K562 (cell line): ENCODE results near the gene CTPS2. TPM values are rescaled to one million over a fixed set of nuclear protein-coding genes. Genes with fewer than 3 reads are reported as not detected.

Experiments
- EZH2 ChIP-seq: IDR thresholded peaks from 2 replicates; pipeline ENCODE4 v1.6.1; 2012; ENCODE audit warnings: low read depth, mild to moderate bottlenecking, inconsistent platforms, low read length, borderline replicate concordance
- FOXP1 ChIP-seq: sonication (generic); formaldehyde crosslinking; IDR thresholded peaks from 2 replicates; pipeline ENCODE4 v1.8.0; 2022; ENCODE audit warnings: mild to moderate bottlenecking, missing genetic modification reagents
- JUND ChIP-seq, 2 experiments: IDR thresholded peaks; 2 replicates in 1 of 2; 3 replicates in 1 of 2; pipeline ENCODE4 v1.6.1; 2011; ENCODE audit warnings: borderline replicate concordance in 2 of 2, low read depth in 2 of 2, low read length in 2 of 2, improper control_type of control experiment in 1 of 2, missing biosample characterization in 1 of 2, missing genetic modification characterization in 1 of 2, missing genetic modification reagents in 1 of 2
- KAT7 ChIP-seq: sonication (generic); formaldehyde crosslinking; IDR thresholded peaks from 2 replicates; pipeline ENCODE4 v1.8.0; 2022; ENCODE audit warnings: missing genetic modification reagents, mild to moderate bottlenecking, borderline replicate concordance
- NFATC3 ChIP-seq: fragments of 450-650 bp; IDR thresholded peaks from 2 replicates; pipeline ENCODE4 v1.6.1; 2017; ENCODE audit warnings: mild to moderate bottlenecking
- SMAD3 ChIP-seq: fragments of 450-650 bp; formaldehyde crosslinking; conservative IDR thresholded peaks from 2 replicates; pipeline ENCODE4 v1.4.0; 2020; ENCODE audit warnings: mild to moderate bottlenecking
- TAF7 ChIP-seq: fragments of 450-650 bp; IDR thresholded peaks from 2 replicates; pipeline ENCODE4 v1.6.1; 2016; ENCODE audit warnings: missing genetic modification characterization, missing compliant biosample characterization
- VEZF1 ChIP-seq: fragments of 200-800 bp; sonication (Bioruptor generic); IDR thresholded peaks from 2 replicates; pipeline ENCODE4 v1.6.1; 2017; ENCODE audit warnings: missing genetic modification characterization, missing compliant biosample characterization
- ZNF274 ChIP-seq: IDR thresholded peaks from 2 replicates; pipeline ENCODE4 v1.6.1; 2011; ENCODE audit warnings: low read depth, mild to moderate bottlenecking, low read length, moderate library complexity, borderline replicate concordance
- ZNF644 ChIP-seq: fragments of 200-800 bp; sonication (Bioruptor generic); IDR thresholded peaks from 2 replicates; pipeline ENCODE4 v1.6.1; 2016; ENCODE audit warnings: low read depth, missing genetic modification characterization, missing compliant biosample characterization
- ZNF668 ChIP-seq: fragments of 250-450 bp; sonication (Bioruptor Pico); IDR thresholded peaks from 2 replicates; pipeline ENCODE4 v1.8.0; 2022; ENCODE audit warnings: mild to moderate bottlenecking, inconsistent platforms
- polyA plus RNA-seq, 8 experiments: library from polyadenylated mRNA; depleted of rRNA in 4 of 8; stranded (reverse) in 5 of 8; unstranded in 3 of 8; fragments of >200 nt; fragmentation: Nextera tagmentation in 2 of 8; fragmentation: Illumina TruSeq in 1 of 8; extraction: Ambion mirVana in 2 of 8; extraction: Trizol in 1 of 8; gene quantifications; 2 replicates each; pipeline versions ENCODE4 v1.2.1 to v1.2.3, GENCODE V29; 2011 to 2014; ENCODE audit warnings: inconsistent platforms in 1 of 8, missing spikeins in 1 of 8
- total RNA-seq, 7 experiments: library from RNA; depleted of rRNA in 6 of 7; stranded (reverse); fragments of >200 nt in 6 of 7; fragmentation: Illumina TruSeq in 2 of 7; extraction: Trizol in 2 of 7; gene quantifications; 2 replicates each; pipeline versions ENCODE4 v1.2.1 to v1.2.3, GENCODE V29; 2011 to 2021; ENCODE audit warnings: low replicate concordance in 1 of 7
- TF ChIP-seq, protein P1 (sequence below), 2 experiments: IDR thresholded peaks; 2 replicates each; pipeline ENCODE4 v1.6.1; 2012; ENCODE audit warnings: improper control_type of control experiment in 2 of 2, low read depth in 2 of 2, low read length in 2 of 2, borderline replicate concordance in 1 of 2
- TF ChIP-seq, protein P2 (sequence below): fragments of 450-650 bp; formaldehyde crosslinking; IDR thresholded peaks from 2 replicates; pipeline ENCODE4 v1.4.0; 2022; ENCODE audit warnings: missing genetic modification characterization
- TF ChIP-seq, protein P3 (sequence below), 2 experiments: fragments of 450-650 bp in 1 of 2; sonication (generic) in 1 of 2; formaldehyde crosslinking in 1 of 2; IDR thresholded peaks in 1 of 2; conservative IDR thresholded peaks in 1 of 2; 2 replicates each; pipeline versions ENCODE4 v1.6.1 to v1.8.1; 2016 to 2023; ENCODE audit warnings: mild to moderate bottlenecking in 2 of 2, moderate library complexity in 2 of 2, inconsistent platforms in 1 of 2, missing genetic modification reagents in 1 of 2
- TF ChIP-seq, protein P4 (sequence below): fragments of 450-650 bp; IDR thresholded peaks from 2 replicates; pipeline ENCODE4 v1.6.1; 2018; ENCODE audit not compliant: partially characterized antibody

The CTPS2 gene
- total and polyA plus RNA-seq, 9 of the 15 experiments (the other 6 are each of a cell fraction or from before 2014, with no cell fraction given) = 5.4 to 19.5 (median 14.1) TPM

DNA sequence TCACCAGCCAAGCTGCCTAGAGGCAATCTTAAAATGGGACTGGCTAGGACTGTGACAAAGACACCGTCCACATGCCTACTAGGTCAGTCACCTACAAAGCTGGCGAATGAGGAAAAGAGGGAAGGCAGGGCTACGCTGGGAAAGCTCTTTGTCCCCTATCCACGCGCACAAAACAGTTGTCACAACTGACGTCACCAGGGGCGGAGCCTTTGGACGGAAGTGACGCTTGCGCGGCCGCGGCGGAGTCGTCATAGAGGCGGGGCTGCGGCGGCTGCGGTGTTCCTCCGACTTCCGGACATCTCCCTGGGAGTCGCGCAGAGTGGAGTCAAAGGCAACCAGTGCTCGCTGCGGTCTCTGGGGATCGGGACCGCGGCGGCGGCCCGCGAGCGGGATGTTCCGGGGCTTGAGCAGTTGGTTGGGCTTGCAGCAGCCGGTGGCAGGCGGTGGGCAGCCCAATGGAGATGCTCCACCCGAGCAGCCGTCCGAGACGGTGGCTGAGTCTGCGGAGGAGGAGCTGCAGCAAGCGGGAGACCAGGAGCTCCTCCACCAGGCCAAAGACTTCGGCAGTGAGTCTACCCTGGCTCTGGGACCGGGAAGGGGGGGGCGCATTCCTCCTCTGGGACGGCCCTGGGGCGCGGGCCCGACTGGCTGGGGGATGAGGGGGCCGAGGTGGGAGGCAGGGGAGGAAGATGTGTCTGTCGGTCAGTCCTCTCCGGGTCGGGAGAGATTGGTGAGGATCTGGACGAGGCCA, 7.0 kb upstream of the CTPS2 start, which contains the start of gene SYAP1 (continued):
- TF ChIP-seq, protein P1, sequence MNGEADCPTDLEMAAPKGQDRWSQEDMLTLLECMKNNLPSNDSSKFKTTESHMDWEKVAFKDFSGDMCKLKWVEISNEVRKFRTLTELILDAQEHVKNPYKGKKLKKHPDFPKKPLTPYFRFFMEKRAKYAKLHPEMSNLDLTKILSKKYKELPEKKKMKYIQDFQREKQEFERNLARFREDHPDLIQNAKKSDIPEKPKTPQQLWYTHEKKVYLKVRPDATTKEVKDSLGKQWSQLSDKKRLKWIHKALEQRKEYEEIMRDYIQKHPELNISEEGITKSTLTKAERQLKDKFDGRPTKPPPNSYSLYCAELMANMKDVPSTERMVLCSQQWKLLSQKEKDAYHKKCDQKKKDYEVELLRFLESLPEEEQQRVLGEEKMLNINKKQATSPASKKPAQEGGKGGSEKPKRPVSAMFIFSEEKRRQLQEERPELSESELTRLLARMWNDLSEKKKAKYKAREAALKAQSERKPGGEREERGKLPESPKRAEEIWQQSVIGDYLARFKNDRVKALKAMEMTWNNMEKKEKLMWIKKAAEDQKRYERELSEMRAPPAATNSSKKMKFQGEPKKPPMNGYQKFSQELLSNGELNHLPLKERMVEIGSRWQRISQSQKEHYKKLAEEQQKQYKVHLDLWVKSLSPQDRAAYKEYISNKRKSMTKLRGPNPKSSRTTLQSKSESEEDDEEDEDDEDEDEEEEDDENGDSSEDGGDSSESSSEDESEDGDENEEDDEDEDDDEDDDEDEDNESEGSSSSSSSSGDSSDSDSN (IDR thresholded peaks at IDR 0.05; ENCODE audit: borderline replicate concordance in 1 of 2, low read depth in 2 of 2, low read length in 2 of 2) = peak in 1 of 2 experiments; percentile 66; a peak in 2 of 4 replicates
- no peak for TF ChIP-seq NFATC3
- no peak for TF ChIP-seq SMAD3
- TF ChIP-seq, protein P2, sequence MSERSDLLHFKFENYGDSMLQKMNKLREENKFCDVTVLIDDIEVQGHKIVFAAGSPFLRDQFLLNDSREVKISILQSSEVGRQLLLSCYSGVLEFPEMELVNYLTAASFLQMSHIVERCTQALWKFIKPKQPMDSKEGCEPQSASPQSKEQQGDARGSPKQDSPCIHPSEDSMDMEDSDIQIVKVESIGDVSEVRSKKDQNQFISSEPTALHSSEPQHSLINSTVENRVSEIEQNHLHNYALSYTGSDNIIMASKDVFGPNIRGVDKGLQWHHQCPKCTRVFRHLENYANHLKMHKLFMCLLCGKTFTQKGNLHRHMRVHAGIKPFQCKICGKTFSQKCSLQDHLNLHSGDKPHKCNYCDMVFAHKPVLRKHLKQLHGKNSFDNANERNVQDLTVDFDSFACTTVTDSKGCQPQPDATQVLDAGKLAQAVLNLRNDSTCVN (CRISPR knock-in tag) = no peak
- TF ChIP-seq EZH2 = no peak
- TF ChIP-seq, protein P3, sequence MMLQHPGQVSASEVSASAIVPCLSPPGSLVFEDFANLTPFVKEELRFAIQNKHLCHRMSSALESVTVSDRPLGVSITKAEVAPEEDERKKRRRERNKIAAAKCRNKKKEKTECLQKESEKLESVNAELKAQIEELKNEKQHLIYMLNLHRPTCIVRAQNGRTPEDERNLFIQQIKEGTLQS (IDR thresholded peaks at IDR 0.05) = peak; percentile 94
- TF ChIP-seq, protein P3 (CRISPR knock-in tag; conservative IDR thresholded peaks at IDR 0.05) = no peak; the same call in 1 of the 2 replicates
- TF ChIP-seq, protein P4, sequence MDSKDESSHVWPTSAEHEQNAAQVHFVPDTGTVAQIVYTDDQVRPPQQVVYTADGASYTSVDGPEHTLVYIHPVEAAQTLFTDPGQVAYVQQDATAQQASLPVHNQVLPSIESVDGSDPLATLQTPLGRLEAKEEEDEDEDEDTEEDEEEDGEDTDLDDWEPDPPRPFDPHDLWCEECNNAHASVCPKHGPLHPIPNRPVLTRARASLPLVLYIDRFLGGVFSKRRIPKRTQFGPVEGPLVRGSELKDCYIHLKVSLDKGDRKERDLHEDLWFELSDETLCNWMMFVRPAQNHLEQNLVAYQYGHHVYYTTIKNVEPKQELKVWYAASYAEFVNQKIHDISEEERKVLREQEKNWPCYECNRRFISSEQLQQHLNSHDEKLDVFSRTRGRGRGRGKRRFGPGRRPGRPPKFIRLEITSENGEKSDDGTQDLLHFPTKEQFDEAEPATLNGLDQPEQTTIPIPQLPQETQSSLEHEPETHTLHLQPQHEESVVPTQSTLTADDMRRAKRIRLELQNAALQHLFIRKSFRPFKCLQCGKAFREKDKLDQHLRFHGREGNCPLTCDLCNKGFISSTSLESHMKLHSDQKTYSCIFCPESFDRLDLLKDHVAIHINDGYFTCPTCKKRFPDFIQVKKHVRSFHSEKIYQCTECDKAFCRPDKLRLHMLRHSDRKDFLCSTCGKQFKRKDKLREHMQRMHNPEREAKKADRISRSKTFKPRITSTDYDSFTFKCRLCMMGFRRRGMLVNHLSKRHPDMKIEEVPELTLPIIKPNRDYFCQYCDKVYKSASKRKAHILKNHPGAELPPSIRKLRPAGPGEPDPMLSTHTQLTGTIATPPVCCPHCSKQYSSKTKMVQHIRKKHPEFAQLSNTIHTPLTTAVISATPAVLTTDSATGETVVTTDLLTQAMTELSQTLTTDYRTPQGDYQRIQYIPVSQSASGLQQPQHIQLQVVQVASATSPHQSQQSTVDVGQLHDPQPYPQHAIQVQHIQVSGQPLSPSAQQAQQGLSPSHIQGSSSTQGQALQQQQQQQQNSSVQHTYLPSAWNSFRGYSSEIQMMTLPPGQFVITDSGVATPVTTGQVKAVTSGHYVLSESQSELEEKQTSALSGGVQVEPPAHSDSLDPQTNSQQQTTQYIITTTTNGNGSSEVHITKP = peak; percentile 7
- TF ChIP-seq JUND (IDR thresholded peaks at IDR 0.05; ENCODE audit: borderline replicate concordance, low read depth, low read length) = peak; percentile 87
- TF ChIP-seq JUND (tag; IDR thresholded peaks at IDR 0.05; ENCODE audit: borderline replicate concordance, low read depth, low read length) = peak; percentile 81; the same call in 2 of the 3 replicates
- no peak for TF ChIP-seq ZNF668 (CRISPR knock-in tag)
- TF ChIP-seq FOXP1 = no peak
- no peak for TF ChIP-seq ZNF274
- TF ChIP-seq KAT7 (CRISPR knock-in tag) = no peak
- no peak for TF ChIP-seq ZNF644
- TF ChIP-seq TAF7 (tag) = peak; percentile 69; the same call in 1 of the 2 replicates
- TF ChIP-seq VEZF1 = peak; percentile 65; the same call in 1 of the 2 replicates
